Activated CD4-positive, alpha-beta memory T cell treated with anti-CD3 and anti-CD28 coated beads for 36 hours (primary cell): ENCODE data around the gene TMEM204. TPM values are rescaled to one million over a fixed set of nuclear protein-coding genes. Genes with fewer than 3 reads are reported as not detected.

ENCODE experiments used
- CTCF ChIA-PET: fragments of 350-600 bp; sonication (Branson Sonifier 250); formaldehyde crosslinking; loops from one replicate; lab custom pipeline; 2021; ENCODE audit warnings: antibody characterized with exemption, inconsistent platforms; lab: Charles Lee
- POLR2A ChIA-PET: fragments of 350-600 bp; sonication (Branson Sonifier 250); formaldehyde crosslinking; loops from one replicate; lab custom pipeline; 2021; ENCODE audit warnings: antibody characterized with exemption; lab: Charles Lee
- DNase-seq: peaks from one replicate; pipeline ENCODE4 v3.0.0-alpha.2; 2020
- H3K27ac Mint-ChIP-seq: one replicate; pipeline ENCODE4 v1.8.0; 2021; ENCODE audit warnings: mixed read lengths
- H3K27me3 Mint-ChIP-seq: one replicate; pipeline ENCODE4 v1.8.0; 2021; ENCODE audit warnings: mixed read lengths
- H3K36me3 Mint-ChIP-seq: one replicate; pipeline ENCODE4 v1.8.0; 2021; ENCODE audit warnings: mixed read lengths
- H3K4me1 Mint-ChIP-seq: one replicate; pipeline ENCODE4 v1.8.0; 2021; ENCODE audit warnings: low read depth, mixed read lengths
- H3K4me3 Mint-ChIP-seq: one replicate; pipeline ENCODE4 v1.8.0; 2021; ENCODE audit warnings: mild to moderate bottlenecking, mixed read lengths
- H3K9me3 Mint-ChIP-seq: one replicate; pipeline ENCODE4 v1.8.0; 2021; ENCODE audit warnings: mixed read lengths
- intact Hi-C: fragments of 100-400 bp; cut with micrococcal nuclease; formaldehyde crosslinking; loops from one replicate; pipeline ENCODE4 v1.15.1; 2023
- total RNA-seq, 2 experiments: library from RNA; stranded (reverse); gene quantifications; one replicate each; pipeline ENCODE4 v1.2.3, GENCODE V29; 2021

Gene TMEM204
- total RNA-seq, 2 experiments from 2014 or later: 14.8 to 15.5 TPM

GRCh38 chr16:1511662-1512569, 21.6 kb upstream of the TMEM204 start:
- CTCF ChIA-PET: no interaction called here
- intact Hi-C loops: loop anchor here (2.0 kb wide), 1 partner anchor 15 kb away; no protein-coding TSS in a partner anchor

GRCh38 chr16:1512774-1513173, 20.7 kb upstream of the TMEM204 start:
- CTCF ChIA-PET: interaction anchor here (0.6 kb wide), 1 partner anchor 22 kb away, joined by 4 read pairs; no protein-coding TSS in a partner anchor
- H3K9me3 Mint-ChIP-seq: peaks cover 5% of the 10 kb centered on the region
- no peak overlapping the region for H3K4me3 Mint-ChIP-seq
- no peaks in the 10 kb centered on the region for H3K4me1 Mint-ChIP-seq
- DNase-seq: no peak
- H3K27ac Mint-ChIP-seq: no peak overlapping the region
- POLR2A ChIA-PET: no interaction called here
- H3K27me3 Mint-ChIP-seq: no peaks in the 10 kb centered on the region
- H3K36me3 Mint-ChIP-seq: peaks cover 19% of the 10 kb centered on the region
- intact Hi-C loops: no loop called here

More at GRCh38 chr16:1511662-1512569, 21.6 kb upstream of the TMEM204 start:
- H3K4me1 Mint-ChIP-seq: no peaks in the 10 kb centered on the region
- peaks cover 5% of the 10 kb centered on the region for H3K9me3 Mint-ChIP-seq
- no peak for DNase-seq
- H3K27me3 Mint-ChIP-seq: no peaks in the 10 kb centered on the region
- H3K4me3 Mint-ChIP-seq: no peak overlapping the region
- no peak overlapping the region for H3K27ac Mint-ChIP-seq
- peaks cover 19% of the 10 kb centered on the region for H3K36me3 Mint-ChIP-seq
- POLR2A ChIA-PET: no interaction called here

- peaks cover 19% of the 10 kb centered on the region for H3K36me3 Mint-ChIP-seq
Measured at GRCh38 chr16:1514507-1514906, 19.0 kb upstream of the TMEM204 start.

GRCh38 chr16:1518626-1519135, 14.8 kb upstream of the TMEM204 start:
- no peak for DNase-seq
- H3K4me1 Mint-ChIP-seq: no peaks in the 10 kb centered on the region
- intact Hi-C loops: no loop called here
- H3K36me3 Mint-ChIP-seq: peaks cover 2% of the 10 kb centered on the region
- ChIA-PET CTCF (no interaction called here), POLR2A (no interaction called here)
- no peaks in the 10 kb centered on the region for H3K27me3 Mint-ChIP-seq
- no peak overlapping the region for H3K4me3 Mint-ChIP-seq
- peaks cover 4% of the 10 kb centered on the region for H3K9me3 Mint-ChIP-seq
- H3K27ac Mint-ChIP-seq: no peak overlapping the region

More at GRCh38 chr16:1514507-1514906, 19.0 kb upstream of the TMEM204 start:
- Mint-ChIP-seq H3K27ac (no peak overlapping the region), H3K4me3 (no peak overlapping the region), H3K27me3 (no peaks in the 10 kb centered on the region), H3K4me1 (no peaks in the 10 kb centered on the region), H3K9me3 (peaks cover 5% of the 10 kb centered on the region)
- ChIA-PET CTCF (no interaction called here), POLR2A (no interaction called here)
- no peak for DNase-seq
- intact Hi-C loops: no loop called here

- CTCF ChIA-PET: no interaction called here
- H3K4me3 Mint-ChIP-seq: no peak overlapping the region
Measured at GRCh38 chr16:1519831-1520230, 13.6 kb upstream of the TMEM204 start.

GRCh38 chr16:1520461-1520860, 13.0 kb upstream of the TMEM204 start:
- Mint-ChIP-seq H3K4me3 (no peak overlapping the region), H3K36me3 (no peaks in the 10 kb centered on the region), H3K9me3 (no peaks in the 10 kb centered on the region), H3K27me3 (no peaks in the 10 kb centered on the region), H3K4me1 (peaks cover under 1% of the 10 kb centered on the region), H3K27ac (no peak overlapping the region)
- no peak for DNase-seq
- POLR2A ChIA-PET: no interaction called here
- intact Hi-C loops: no loop called here
- CTCF ChIA-PET: no interaction called here

More at GRCh38 chr16:1519831-1520230, 13.6 kb upstream of the TMEM204 start:
- Mint-ChIP-seq H3K4me1 (no peaks in the 10 kb centered on the region), H3K9me3 (no peaks in the 10 kb centered on the region), H3K36me3 (no peaks in the 10 kb centered on the region), H3K27me3 (no peaks in the 10 kb centered on the region), H3K27ac (no peak overlapping the region)
- intact Hi-C loops: no loop called here
- POLR2A ChIA-PET: no interaction called here
- DNase-seq: no peak

- no peak overlapping the region for H3K4me3 Mint-ChIP-seq
- H3K4me1 Mint-ChIP-seq: peaks cover 22% of the 10 kb centered on the region
- no peaks in the 10 kb centered on the region for H3K36me3 Mint-ChIP-seq
- H3K27me3 Mint-ChIP-seq: no peaks in the 10 kb centered on the region
- DNase-seq: no peak
- no peak overlapping the region for H3K27ac Mint-ChIP-seq
- CTCF ChIA-PET: no interaction called here
- intact Hi-C loops: loop anchor here (2.0 kb wide), 1 partner anchor 69 kb away; no protein-coding TSS in a partner anchor
- POLR2A ChIA-PET: no interaction called here
- H3K9me3 Mint-ChIP-seq: no peaks in the 10 kb centered on the region
Measured at GRCh38 chr16:1523581-1524245, 9.8 kb upstream of the TMEM204 start.

- H3K4me1 Mint-ChIP-seq: peaks cover 23% of the 10 kb centered on the region
- H3K4me3 Mint-ChIP-seq: no peak overlapping the region
- DNase-seq: no peak
- ChIA-PET CTCF (no interaction called here), POLR2A (no interaction called here)
- intact Hi-C loops: loop anchor here (2.0 kb wide), 1 partner anchor 70 kb away; no protein-coding TSS in a partner anchor
- H3K27me3 Mint-ChIP-seq: no peaks in the 10 kb centered on the region
- no peaks in the 10 kb centered on the region for H3K9me3 Mint-ChIP-seq
- H3K27ac Mint-ChIP-seq: no peak overlapping the region
- no peaks in the 10 kb centered on the region for H3K36me3 Mint-ChIP-seq
Measured at GRCh38 chr16:1524366-1524765, 9.1 kb upstream of the TMEM204 start.

GRCh38 chr16:1525871-1526607, 7.4 kb upstream of the TMEM204 start:
- peak; percentile 34 for DNase-seq
- Mint-ChIP-seq H3K27me3 (no peaks in the 10 kb centered on the region), H3K9me3 (no peaks in the 10 kb centered on the region), H3K4me3 (peak overlapping the region; percentile 56), H3K4me1 (peaks cover 26% of the 10 kb centered on the region), H3K27ac (peak overlapping the region; percentile 45), H3K36me3 (no peaks in the 10 kb centered on the region)
- intact Hi-C loops: loop anchor here (2.0 kb wide), 1 partner anchor 71 kb away; no protein-coding TSS in a partner anchor
- CTCF ChIA-PET: interaction anchor here (0.5 kb wide), 1 partner anchor 362 kb away, joined by 3 read pairs; no protein-coding TSS in a partner anchor
- POLR2A ChIA-PET: no interaction called here

- no peaks in the 10 kb centered on the region for H3K36me3 Mint-ChIP-seq
- intact Hi-C loops: no loop called here
- peak; percentile 43 for DNase-seq
Measured at GRCh38 chr16:1526608-1527555, 6.6 kb upstream of the TMEM204 start.

More at GRCh38 chr16:1526608-1527555, 6.6 kb upstream of the TMEM204 start:
- Mint-ChIP-seq H3K9me3 (no peaks in the 10 kb centered on the region), H3K4me3 (no peak overlapping the region), H3K4me1 (peaks cover 28% of the 10 kb centered on the region), H3K27ac (peak overlapping the region; percentile 38), H3K27me3 (no peaks in the 10 kb centered on the region)
- ChIA-PET CTCF (interaction anchor here (0.5 kb wide), 1 partner anchor 361 kb away, joined by 3 read pairs; no protein-coding TSS in a partner anchor), POLR2A (no interaction called here)
